GM20431 (cell line): ENCODE data around the gene NACC2.

Experiments
- in situ Hi-C: fragments of 300-500 bp; cut with MseI, MboI; formaldehyde crosslinking; loops from one replicate; pipeline ENCODE4 v1.15.0; 2020; ENCODE audit warnings: low sequenced_read_pairs; ENCODE audit not compliant: unreplicated experiment

The NACC2 gene

DNA sequence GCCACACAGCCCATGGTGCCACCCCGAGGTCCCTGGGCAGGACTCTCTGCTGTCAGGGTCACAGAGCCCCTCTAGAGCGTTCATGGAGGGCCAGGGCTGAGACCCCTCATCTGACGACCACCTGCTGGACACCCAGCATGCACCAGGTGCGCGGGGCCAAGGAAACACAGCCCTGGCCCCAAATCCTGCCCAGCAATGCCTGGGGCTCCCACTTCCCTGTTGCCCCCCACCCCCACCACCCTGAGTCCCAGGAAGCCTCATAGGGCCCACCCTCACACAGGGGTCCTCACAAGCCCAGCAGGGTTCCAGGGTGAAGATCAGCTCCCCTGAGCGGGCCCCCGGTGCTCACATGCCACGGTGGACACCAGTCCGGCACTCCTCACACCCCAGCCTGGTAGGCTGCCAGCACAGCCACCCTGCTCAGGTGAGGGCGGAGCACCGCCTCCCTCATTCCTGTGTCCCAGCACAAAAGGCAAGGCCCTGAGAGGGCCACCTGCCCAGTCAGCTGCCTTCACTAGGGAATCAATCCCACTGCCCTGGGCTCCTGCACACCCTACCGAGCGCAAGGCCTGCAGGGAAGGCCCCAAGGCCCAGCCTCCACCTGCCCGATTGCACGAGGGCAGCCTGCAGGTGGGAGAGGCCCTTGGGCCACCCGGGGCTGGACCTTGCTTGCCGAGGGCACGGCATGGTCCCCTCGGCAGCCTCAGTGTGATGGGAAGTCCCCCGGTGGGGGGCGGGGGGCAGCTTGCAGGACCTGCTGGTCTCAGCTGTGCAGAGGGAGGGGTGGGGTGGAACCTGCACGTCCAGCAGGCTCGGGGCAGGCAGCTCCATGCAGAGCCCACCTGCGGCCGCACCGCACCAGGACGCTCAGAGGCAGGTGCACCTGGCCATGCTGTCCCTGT, 77.5 kb downstream of the NACC2 start:
- in situ Hi-C loops: no loop called here

GRCh38 chr9:136016572-136017288, 78.4 kb downstream of the NACC2 start:
- in situ Hi-C loops: no loop called here

DNA sequence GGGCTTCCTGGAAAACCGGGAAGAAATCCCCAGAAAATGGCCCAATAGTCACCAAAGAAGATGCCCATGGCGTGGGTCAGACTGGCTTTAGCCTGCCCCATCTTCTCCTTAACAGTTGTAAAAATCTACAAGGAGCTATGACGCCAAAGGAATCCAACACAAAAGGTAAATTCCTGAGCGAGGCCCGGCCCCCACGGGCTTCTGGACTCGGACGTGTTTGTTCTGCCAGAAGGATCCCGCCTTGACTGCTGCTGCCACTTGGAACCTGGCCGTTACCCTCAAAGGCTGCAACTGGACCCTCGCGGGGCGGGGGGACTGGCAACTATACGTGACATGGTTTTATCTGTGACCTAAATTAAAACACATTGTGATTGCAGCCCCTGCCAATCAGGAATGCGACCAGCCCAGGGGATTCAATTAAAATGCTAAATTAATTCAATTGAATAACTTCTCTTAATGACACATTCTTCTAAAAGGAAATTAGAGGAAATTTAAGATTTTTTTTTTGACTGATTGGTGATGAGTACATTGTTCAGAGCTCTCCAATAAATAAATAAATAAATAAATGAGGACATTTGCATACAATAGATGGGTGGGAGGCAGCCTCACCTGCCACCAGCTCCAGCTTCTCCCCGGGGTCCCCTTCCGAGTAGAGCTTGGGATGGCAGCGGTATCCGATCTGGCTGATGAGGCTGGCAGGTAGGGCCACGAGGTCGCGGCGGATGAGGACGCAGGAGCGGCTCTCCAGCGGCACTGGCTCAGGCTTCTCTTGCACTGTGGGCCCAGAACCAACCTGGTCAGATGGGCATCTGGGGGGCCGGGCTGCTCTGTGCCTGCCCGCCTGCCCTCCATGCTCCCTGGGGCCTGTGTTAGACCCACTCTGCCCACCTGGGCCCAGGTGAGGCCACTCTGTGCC, 79.2 kb downstream of the NACC2 start:
- in situ Hi-C loops: no loop called here

- in situ Hi-C loops: no loop called here
Measured at GRCh38 chr9:136014924-136015633, 80.0 kb downstream of the NACC2 start.

- in situ Hi-C loops: no loop called here
Measured at GRCh38 chr9:136014147-136014923, 80.8 kb downstream of the NACC2 start.

- in situ Hi-C loops: no loop called here
Measured at GRCh38 chr9:136013524-136014034, 81.5 kb downstream of the NACC2 start.

GRCh38 chr9:136013116-136013515, 82.0 kb downstream of the NACC2 start:
- in situ Hi-C loops: no loop called here

DNA sequence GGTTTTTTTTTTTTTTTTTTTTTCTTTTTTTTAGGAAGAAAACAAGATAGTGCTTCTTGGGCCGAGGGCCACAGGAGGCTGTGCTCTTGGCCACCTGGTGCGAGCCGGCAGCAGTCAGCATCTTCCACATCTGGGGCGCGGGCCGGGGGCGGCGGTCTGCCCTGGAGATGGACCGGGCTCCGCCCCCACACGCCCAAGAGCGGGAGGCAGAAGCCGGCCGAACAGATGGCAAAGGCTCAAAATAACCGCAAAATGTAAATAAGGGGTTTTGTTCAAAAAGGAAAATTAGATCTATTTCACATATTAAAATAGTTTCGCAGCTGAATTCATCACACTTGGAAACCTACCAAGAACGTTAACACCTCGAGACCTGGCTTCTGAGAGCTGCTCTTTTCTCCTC, 82.4 kb downstream of the NACC2 start:
- in situ Hi-C loops: no loop called here

- in situ Hi-C loops: no loop called here
Measured at GRCh38 chr9:136011703-136012496, 83.2 kb downstream of the NACC2 start.

GRCh38 chr9:136011376-136011702, 83.8 kb downstream of the NACC2 start:
- in situ Hi-C loops: no loop called here

- in situ Hi-C loops: no loop called here
Measured at GRCh38 chr9:136010615-136011361, 84.3 kb downstream of the NACC2 start.

- in situ Hi-C loops: no loop called here
Measured at GRCh38 chr9:136010176-136010575, 84.9 kb downstream of the NACC2 start.

- in situ Hi-C loops: no loop called here
Measured at GRCh38 chr9:136009516-136009915, 85.6 kb downstream of the NACC2 start.

DNA sequence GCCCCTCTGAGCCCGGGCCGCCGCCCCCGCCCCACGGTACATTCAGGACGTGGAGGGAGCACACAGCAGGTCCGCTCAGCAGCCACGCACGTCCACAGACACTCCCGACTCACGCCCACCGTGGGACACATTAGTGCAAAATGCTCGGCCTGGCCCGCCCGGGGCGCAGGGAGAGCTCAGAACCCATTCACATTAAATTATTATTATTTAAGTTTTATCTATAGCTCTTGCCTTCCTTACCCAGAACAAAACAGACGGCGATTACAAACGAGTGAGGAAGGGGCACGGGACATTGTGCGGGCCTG, 86.4 kb downstream of the NACC2 start:
- in situ Hi-C loops: no loop called here

- in situ Hi-C loops: no loop called here
Measured at GRCh38 chr9:136007934-136008692, 87.0 kb downstream of the NACC2 start.

- in situ Hi-C loops: no loop called here
Measured at GRCh38 chr9:136007276-136007933, 87.7 kb downstream of the NACC2 start.
